ENCODE measurements around the gene RABL6.
A peak's percentile ranks its signal among the peaks of the same experiment; 100 is the strongest.

RABL6 gene

GRCh38 chr9:136853596-136854112 lies 45.9 kb downstream of the RABL6 start:
- DNase-seq: no peak
- TF ChIP-seq POLR2A (IDR thresholded peaks at IDR 0.05; ENCODE audit: low read length): no peak
- TF ChIP-seq GATA1 (IDR thresholded peaks at IDR 0.05; ENCODE audit: low read depth, low read length): no peak

DNA sequence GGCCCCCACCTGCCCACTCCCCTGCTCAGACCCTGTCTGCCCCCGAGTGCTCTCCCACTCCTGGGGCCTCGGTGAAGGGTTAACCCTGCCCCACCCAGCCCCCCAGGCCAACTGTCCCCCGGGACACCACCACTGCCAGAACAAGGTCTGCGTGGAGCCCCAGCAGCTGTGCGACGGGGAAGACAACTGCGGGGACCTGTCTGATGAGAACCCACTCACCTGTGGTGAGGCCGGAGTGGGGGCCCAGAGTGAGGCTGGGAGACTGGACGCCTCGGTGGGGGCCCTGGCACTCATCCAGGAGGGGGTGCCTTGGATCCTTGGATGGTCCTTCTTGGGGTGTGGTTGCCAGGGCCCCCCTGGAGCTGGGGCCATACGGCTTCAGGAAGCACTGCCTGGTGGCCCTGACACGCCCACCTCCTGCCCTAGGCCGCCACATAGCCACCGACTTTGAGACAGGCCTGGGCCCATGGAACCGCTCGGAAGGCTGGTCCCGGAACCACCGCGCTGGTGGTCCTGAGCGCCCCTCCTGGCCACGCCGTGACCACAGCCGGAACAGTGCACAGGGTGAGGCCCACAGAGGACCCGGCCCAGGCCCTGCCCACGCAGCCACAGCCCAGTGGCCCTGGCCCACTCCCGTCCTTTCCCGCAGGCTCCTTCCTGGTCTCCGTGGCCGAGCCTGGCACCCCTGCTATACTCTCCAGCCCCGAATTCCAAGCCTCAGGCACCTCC lies 46.5 kb downstream of the RABL6 start:
- TF ChIP-seq GATA1 (IDR thresholded peaks at IDR 0.05; ENCODE audit: low read depth, low read length) (no peak), POLR2A (IDR thresholded peaks at IDR 0.05; ENCODE audit: low read length) (no peak)
- no peak for DNase-seq

- TF ChIP-seq POLR2A (IDR thresholded peaks at IDR 0.05; ENCODE audit: low read length) (no peak), GATA1 (IDR thresholded peaks at IDR 0.05; ENCODE audit: low read depth, low read length) (no peak)
Measured at GRCh38 chr9:136854842-136855460, 47.2 kb downstream of the RABL6 start.

DNA sequence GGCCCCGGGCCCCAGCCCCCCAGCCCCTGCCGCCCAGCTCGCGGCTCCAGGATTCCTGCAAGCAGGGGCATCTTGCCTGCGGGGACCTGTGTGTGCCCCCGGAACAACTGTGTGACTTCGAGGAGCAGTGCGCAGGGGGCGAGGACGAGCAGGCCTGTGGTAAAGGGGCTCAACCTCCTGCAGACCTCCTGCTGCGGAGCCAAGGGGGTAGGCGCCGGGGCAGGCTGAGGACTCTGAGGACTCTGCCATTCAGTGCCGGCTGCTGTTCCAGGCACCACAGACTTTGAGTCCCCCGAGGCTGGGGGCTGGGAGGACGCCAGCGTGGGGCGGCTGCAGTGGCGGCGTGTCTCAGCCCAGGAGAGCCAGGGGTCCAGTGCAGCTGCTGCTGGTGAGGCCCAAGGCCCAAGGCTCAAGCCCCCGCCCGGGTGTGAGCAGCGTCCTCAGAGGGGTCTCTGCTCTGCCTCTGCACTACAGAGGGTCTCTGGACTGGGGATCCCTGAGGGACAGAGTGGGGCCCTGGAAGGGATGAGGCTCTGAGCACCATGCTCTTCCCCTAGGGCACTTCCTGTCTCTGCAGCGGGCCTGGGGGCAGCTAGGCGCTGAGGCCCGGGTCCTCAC lies 47.8 kb downstream of the RABL6 start:
- DNase-seq: no peak
- no peak for TF ChIP-seq POLR2A (IDR thresholded peaks at IDR 0.05; ENCODE audit: low read length)
- no peak for TF ChIP-seq GATA1 (IDR thresholded peaks at IDR 0.05; ENCODE audit: low read depth, low read length)

More at GRCh38 chr9:136854842-136855460, 47.2 kb downstream of the RABL6 start:
- no peak for DNase-seq

GRCh38 chr9:136856079-136856476 lies 48.3 kb downstream of the RABL6 start:
- TF ChIP-seq POLR2A (IDR thresholded peaks at IDR 0.05; ENCODE audit: low read length): no peak
- no peak for TF ChIP-seq GATA1 (IDR thresholded peaks at IDR 0.05; ENCODE audit: low read depth, low read length)
- no peak for DNase-seq

DNA sequence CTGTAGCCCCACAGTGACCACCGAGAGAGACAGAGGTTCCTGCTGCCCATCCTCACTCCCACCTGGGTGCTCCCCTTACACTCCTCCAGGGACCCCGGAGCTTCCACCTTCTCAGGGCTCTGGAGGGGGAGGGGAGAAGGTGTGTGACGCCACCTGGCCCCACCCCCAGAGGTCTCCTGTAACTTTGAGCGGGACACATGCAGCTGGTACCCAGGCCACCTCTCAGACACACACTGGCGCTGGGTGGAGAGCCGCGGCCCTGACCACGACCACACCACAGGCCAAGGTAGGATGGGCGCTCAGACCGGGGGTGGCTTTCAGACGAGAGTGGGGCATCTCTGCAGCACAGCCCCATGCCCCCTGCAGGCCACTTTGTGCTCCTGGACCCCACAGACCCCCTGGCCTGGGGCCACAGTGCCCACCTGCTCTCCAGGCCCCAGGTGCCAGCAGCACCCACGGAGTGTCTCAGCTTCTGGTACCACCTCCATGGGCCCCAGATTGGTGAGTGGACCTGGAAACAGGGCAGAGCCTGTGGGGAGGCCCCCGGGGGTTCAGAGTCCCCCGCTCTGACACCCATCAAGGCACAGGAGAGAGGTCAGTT lies 48.9 kb downstream of the RABL6 start:
- TF ChIP-seq POLR2A (IDR thresholded peaks at IDR 0.05; ENCODE audit: low read length) (no peak), GATA1 (IDR thresholded peaks at IDR 0.05; ENCODE audit: low read depth, low read length) (no peak)
- DNase-seq: no peak

DNA sequence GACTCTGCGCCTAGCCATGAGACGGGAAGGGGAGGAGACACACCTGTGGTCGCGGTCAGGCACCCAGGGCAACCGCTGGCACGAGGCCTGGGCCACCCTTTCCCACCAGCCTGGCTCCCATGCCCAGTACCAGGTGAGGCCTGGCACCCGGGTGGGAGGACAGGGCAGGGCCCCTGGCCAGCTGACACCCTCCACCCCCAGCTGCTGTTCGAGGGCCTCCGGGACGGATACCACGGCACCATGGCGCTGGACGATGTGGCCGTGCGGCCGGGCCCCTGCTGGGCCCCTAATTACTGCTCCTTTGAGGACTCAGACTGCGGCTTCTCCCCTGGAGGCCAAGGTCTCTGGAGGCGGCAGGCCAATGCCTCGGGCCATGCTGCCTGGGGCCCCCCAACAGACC lies 49.4 kb downstream of the RABL6 start:
- TF ChIP-seq GATA1 (IDR thresholded peaks at IDR 0.05; ENCODE audit: low read depth, low read length) (no peak), POLR2A (IDR thresholded peaks at IDR 0.05; ENCODE audit: low read length) (no peak)
- DNase-seq: no peak

- no peak for DNase-seq
- TF ChIP-seq GATA1 (IDR thresholded peaks at IDR 0.05; ENCODE audit: low read depth, low read length): no peak
- TF ChIP-seq POLR2A (IDR thresholded peaks at IDR 0.05; ENCODE audit: low read length): no peak
Measured at GRCh38 chr9:136857581-136858412, 50.0 kb downstream of the RABL6 start.

- TF ChIP-seq POLR2A (IDR thresholded peaks at IDR 0.05; ENCODE audit: low read length): no peak
- no peak for TF ChIP-seq GATA1 (IDR thresholded peaks at IDR 0.05; ENCODE audit: low read depth, low read length)
- DNase-seq: no peak
Measured at GRCh38 chr9:136858452-136858843, 50.7 kb downstream of the RABL6 start.

DNA sequence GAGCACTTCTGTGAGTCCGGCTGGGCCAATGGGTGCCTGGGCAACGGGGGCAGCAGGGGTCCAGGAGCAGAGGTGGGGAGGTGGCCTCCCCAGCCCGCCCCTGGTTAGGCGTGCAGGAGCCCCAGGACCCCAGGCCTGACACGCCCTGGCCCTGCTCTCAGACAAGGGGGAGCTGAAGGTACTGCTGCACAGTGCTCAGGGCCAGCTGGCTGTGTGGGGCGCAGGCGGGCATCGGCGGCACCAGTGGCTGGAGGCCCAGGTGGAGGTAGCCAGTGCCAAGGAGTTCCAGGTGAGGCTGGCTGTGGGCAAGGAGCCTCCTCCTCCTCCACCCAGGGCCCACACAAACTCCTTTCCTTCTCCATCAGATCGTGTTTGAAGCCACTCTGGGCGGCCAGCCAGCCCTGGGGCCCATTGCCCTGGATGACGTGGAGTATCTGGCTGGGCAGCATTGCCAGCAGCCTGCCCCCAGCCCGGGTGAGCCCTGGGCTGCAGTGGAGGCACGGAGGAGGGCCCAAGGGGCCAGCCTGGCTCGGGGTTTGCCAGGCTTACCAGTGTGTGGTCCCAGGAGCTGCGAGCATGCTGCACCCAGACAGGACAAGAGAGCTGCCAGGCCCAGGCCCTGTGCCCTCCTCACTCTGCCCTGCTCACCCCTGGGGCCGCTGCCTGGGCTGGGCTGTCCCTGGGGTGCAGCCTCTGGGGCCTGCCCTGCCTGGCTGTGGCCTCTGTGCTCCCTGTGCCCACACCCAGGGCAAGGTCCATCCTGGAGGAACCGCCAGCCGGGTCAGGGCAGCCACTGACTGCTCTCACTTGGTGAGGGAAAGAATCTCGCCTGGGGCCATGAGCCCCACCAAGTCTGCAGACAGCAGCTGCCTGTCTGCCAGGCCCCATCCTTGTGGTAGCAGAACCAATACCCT lies 51.4 kb downstream of the RABL6 start:
- DNase-seq: peak; percentile 48 to 53
- TF ChIP-seq GATA1 (IDR thresholded peaks at IDR 0.05; ENCODE audit: low read depth, low read length): no peak
- no peak for TF ChIP-seq POLR2A (IDR thresholded peaks at IDR 0.05; ENCODE audit: low read length)

DNA sequence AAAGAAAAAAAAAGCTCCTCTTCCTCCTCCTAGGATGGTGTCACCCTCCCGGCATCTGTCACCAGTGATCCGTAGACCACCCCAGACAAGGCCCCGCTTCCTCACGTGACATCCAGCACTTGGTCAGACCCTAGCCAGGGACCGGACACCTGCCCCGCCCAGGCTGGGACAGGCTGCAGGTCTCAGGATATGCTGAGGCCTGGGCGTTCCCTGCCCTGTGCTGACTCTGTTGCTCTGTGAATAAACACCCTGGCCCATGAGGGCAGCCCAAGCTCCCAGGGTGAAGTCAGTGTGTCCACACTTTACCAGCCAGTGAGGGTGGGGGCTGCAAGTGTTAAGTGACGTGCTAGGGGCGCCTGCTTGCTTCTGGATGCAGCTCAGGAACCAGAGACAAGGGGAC lies 52.8 kb downstream of the RABL6 start:
- DNase-seq: no peak
- no peak for TF ChIP-seq POLR2A (IDR thresholded peaks at IDR 0.05; ENCODE audit: low read length)
- no peak for TF ChIP-seq GATA1 (IDR thresholded peaks at IDR 0.05; ENCODE audit: low read depth, low read length)

Data from erythroblast (primary cell).